Neural progenitor cell (in vitro differentiated cells): ENCODE results near the gene JAKMIP2. TPM values are rescaled to one million over a fixed set of nuclear protein-coding genes. Genes with fewer than 3 reads are reported as not detected.

Experiments used
- DNase-seq: peaks from one replicate; pipeline ENCODE4 v3.0.0-alpha.2; 2016; ENCODE audit warnings: low spot score
- H2AFZ ChIP-seq: fragments of 200-600 bp; sonication (generic); replicated peaks from 2 replicates; pipeline ENCODE4 v1.6.1; 2016; ENCODE audit warnings: antibody characterized with exemption
- H3F3A ChIP-seq: fragments of 200-600 bp; sonication (generic); 2 replicates; pipeline ENCODE4 v1.6.1; 2016; ENCODE audit warnings: antibody characterized with exemption, low read depth
- H3K27ac ChIP-seq: fragments of 200-600 bp; sonication (generic); 2 replicates; pipeline ENCODE4 v1.5.1; 2016; ENCODE audit warnings: mild to moderate bottlenecking
- H3K27me3 ChIP-seq: fragments of 200-600 bp; sonication (generic); 2 replicates; pipeline ENCODE4 v1.6.1; 2016; ENCODE audit warnings: mild to moderate bottlenecking, moderate library complexity
- H3K36me3 ChIP-seq: fragments of 200-600 bp; sonication (generic); 2 replicates; pipeline ENCODE4 v1.5.1; 2016
- H3K4me1 ChIP-seq: fragments of 200-600 bp; sonication (generic); 2 replicates; pipeline ENCODE4 v1.6.1; 2016; ENCODE audit warnings: mixed run types
- H3K4me2 ChIP-seq: fragments of 200-600 bp; sonication (generic); 2 replicates; pipeline ENCODE4 v1.6.1; 2016
- H3K4me3 ChIP-seq: fragments of 200-600 bp; sonication (generic); 2 replicates; pipeline ENCODE4 v1.5.1; 2016
- H3K79me2 ChIP-seq: fragments of 200-600 bp; sonication (generic); 2 replicates; pipeline ENCODE4 v1.6.1; 2016; ENCODE audit warnings: low read depth
- H3K9ac ChIP-seq: fragments of 200-600 bp; sonication (generic); 2 replicates; pipeline ENCODE4 v1.6.1; 2016
- H3K9me3 ChIP-seq: fragments of 200-600 bp; sonication (generic); 2 replicates; pipeline ENCODE4 v1.5.1; 2016; ENCODE audit warnings: low read depth
- H4K20me1 ChIP-seq: fragments of 200-600 bp; sonication (generic); 2 replicates; pipeline ENCODE4 v1.6.1; 2016; ENCODE audit warnings: low read depth
- H3K27ac Mint-ChIP-seq: 3 replicates; pipeline ENCODE4 v1.8.0; 2021; ENCODE audit warnings: mixed read lengths
- H3K27me3 Mint-ChIP-seq: 2 replicates; pipeline ENCODE4 v1.8.0; 2022; ENCODE audit warnings: low read depth, mild to moderate bottlenecking, inconsistent platforms, moderate library complexity, mixed read lengths; ENCODE audit not compliant: insufficient read depth
- H3K36me3 Mint-ChIP-seq: 3 replicates; pipeline ENCODE4 v1.8.0; 2021; ENCODE audit warnings: mixed read lengths
- H3K4me1 Mint-ChIP-seq: 3 replicates; pipeline ENCODE4 v1.8.0; 2021; ENCODE audit warnings: mixed read lengths
- H3K4me3 Mint-ChIP-seq: 3 replicates; pipeline ENCODE4 v1.8.0; 2021; ENCODE audit warnings: mild to moderate bottlenecking, moderate library complexity, mixed read lengths
- H3K9me3 Mint-ChIP-seq: 3 replicates; pipeline ENCODE4 v1.8.0; 2020; ENCODE audit warnings: mixed read lengths
- CTCF ChIP-seq: fragments of 200-600 bp; sonication (generic); IDR thresholded peaks from 2 replicates; pipeline ENCODE4 v1.5.1; 2017; ENCODE audit warnings: antibody characterized with exemption, mild to moderate bottlenecking
- EZH2 ChIP-seq: fragments of 200-600 bp; sonication (generic); IDR thresholded peaks from 2 replicates; pipeline ENCODE4 v1.6.1; 2017; ENCODE audit warnings: antibody characterized with exemption, mild to moderate bottlenecking, moderate library complexity
- EZH2phosphoT487 ChIP-seq: fragments of 200-600 bp; sonication (generic); IDR thresholded peaks from 2 replicates; pipeline ENCODE4 v1.6.1; 2017; ENCODE audit warnings: antibody characterized with exemption
- total RNA-seq: library from RNA; depleted of rRNA; stranded (reverse); fragments of >200 nt; gene quantifications from 2 replicates; pipeline ENCODE4 v1.2.3, GENCODE V29; 2015; ENCODE audit warnings: low replicate concordance

Gene JAKMIP2
- total RNA-seq, 1 donor from 2014 or later, result 8.2 TPM

GRCh38 chr5:147611483-147611882 is 171.0 kb downstream of the JAKMIP2 start:
- Histone ChIP-seq H2AFZ (no peak overlapping the region), H3K36me3 (peaks cover 5% of the 10 kb centered on the region), H3K4me2 (no peak overlapping the region), H3K4me3 (no peak overlapping the region), H3K79me2 (peaks cover 53% of the 10 kb centered on the region), H4K20me1 (no peaks in the 10 kb centered on the region), H3F3A (no peaks in the 10 kb centered on the region), H3K27me3 (no peaks in the 10 kb centered on the region), H3K4me1 (peaks cover 3% of the 10 kb centered on the region), H3K9me3 (no peaks in the 10 kb centered on the region), H3K27ac (no peak overlapping the region), H3K9ac (no peak overlapping the region)
- TF ChIP-seq CTCF, result no peak
- TF ChIP-seq EZH2, result no peak
- no peak for TF ChIP-seq EZH2phosphoT487
- Mint-ChIP-seq H3K27ac (no peak overlapping the region), H3K27me3 (no peaks in the 10 kb centered on the region), H3K9me3 (peaks cover 27% of the 10 kb centered on the region), H3K4me1 (no peaks in the 10 kb centered on the region), H3K4me3 (no peak overlapping the region), H3K36me3 (peaks cover 66% of the 10 kb centered on the region)
- DNase-seq, result peak; percentile 29

GRCh38 chr5:147610798-147611197 is 171.7 kb downstream of the JAKMIP2 start:
- H3K9ac ChIP-seq, result no peak overlapping the region
- H3K27ac ChIP-seq, result no peak overlapping the region
- no peak overlapping the region for H3K4me2 ChIP-seq
- no peaks in the 10 kb centered on the region for H3K4me1 Mint-ChIP-seq
- peaks cover 5% of the 10 kb centered on the region for H3K36me3 ChIP-seq
- no peaks in the 10 kb centered on the region for H3K27me3 Mint-ChIP-seq
- no peaks in the 10 kb centered on the region for H3F3A ChIP-seq
- TF ChIP-seq CTCF, result no peak
- no peak for TF ChIP-seq EZH2
- no peak for TF ChIP-seq EZH2phosphoT487
- no peak overlapping the region for H3K27ac Mint-ChIP-seq
- peaks cover 3% of the 10 kb centered on the region for H3K4me1 ChIP-seq
- H3K9me3 ChIP-seq, result no peaks in the 10 kb centered on the region
- H3K27me3 ChIP-seq, result no peaks in the 10 kb centered on the region
- no peak for DNase-seq
- peaks cover 67% of the 10 kb centered on the region for H3K36me3 Mint-ChIP-seq
- no peaks in the 10 kb centered on the region for H4K20me1 ChIP-seq
- no peak overlapping the region for H3K4me3 ChIP-seq
- peaks cover 31% of the 10 kb centered on the region for H3K9me3 Mint-ChIP-seq
- no peak overlapping the region for H3K4me3 Mint-ChIP-seq
- peaks cover 60% of the 10 kb centered on the region for H3K79me2 ChIP-seq
- H2AFZ ChIP-seq, result no peak overlapping the region

GRCh38 chr5:147601652-147602051 is 180.9 kb downstream of the JAKMIP2 start:
- H3K36me3 Mint-ChIP-seq, result peaks cover 26% of the 10 kb centered on the region
- H3K4me3 ChIP-seq, result no peak overlapping the region
- TF ChIP-seq EZH2 (no peak), CTCF (no peak), EZH2phosphoT487 (no peak)

More at GRCh38 chr5:147601652-147602051, 180.9 kb downstream of the JAKMIP2 start:
- peaks cover 40% of the 10 kb centered on the region for H3K79me2 ChIP-seq
- peaks cover 15% of the 10 kb centered on the region for H3K36me3 ChIP-seq
- no peaks in the 10 kb centered on the region for H3K4me1 ChIP-seq
- Mint-ChIP-seq H3K4me3 (no peak overlapping the region), H3K27ac (no peak overlapping the region), H3K9me3 (peaks cover 6% of the 10 kb centered on the region), H3K27me3 (no peaks in the 10 kb centered on the region), H3K4me1 (peaks cover 8% of the 10 kb centered on the region)
- no peak overlapping the region for H3K9ac ChIP-seq
- H2AFZ ChIP-seq, result no peak overlapping the region
- H3K4me2 ChIP-seq, result no peak overlapping the region
- no peaks in the 10 kb centered on the region for H3K27me3 ChIP-seq
- no peak for DNase-seq
- peaks cover 6% of the 10 kb centered on the region for H3F3A ChIP-seq
- no peak overlapping the region for H3K27ac ChIP-seq
- no peaks in the 10 kb centered on the region for H4K20me1 ChIP-seq
- H3K9me3 ChIP-seq, result no peaks in the 10 kb centered on the region
